IMR-90 (cell line): ENCODE data around the gene EIF1AD. TPM values are rescaled to one million over a fixed set of nuclear protein-coding genes. Genes with fewer than 3 reads are reported as not detected.

Experiments used
- ATAC-seq: fragments of 200-7000 bp; cut with Tn5 transposase; 2 replicates; pipeline ENCODE4 v1.9.1; 2020; ENCODE audit warnings: low read depth, mild to moderate bottlenecking, moderate library complexity
- BruUV-seq: library from RNA; stranded (reverse); fragments of 400-500 nt; replicated peaks from 2 replicates; lab custom pipeline; 2021; lab: Mats Ljungman, UMichigan
- CTCF ChIA-PET: fragments of 300-600 bp; formaldehyde crosslinking; extraction: SDS; loops from one replicate; lab custom pipeline; 2021; ENCODE audit warnings: antibody characterized with exemption; lab: Yijun Ruan, JAX
- POLR2A ChIA-PET: fragments of 300-600 bp; sonication (Branson Sonifier 250); formaldehyde crosslinking; loops from one replicate; lab custom pipeline; 2022; ENCODE audit warnings: antibody characterized with exemption; ENCODE audit not compliant: unreplicated experiment; lab: Charles Lee
- DNase-seq: peaks from one replicate; pipeline ENCODE4 v3.0.0; 2013
- H2AFZ ChIP-seq: replicated peaks from 2 replicates; pipeline ENCODE3; 2013; ENCODE audit warnings: low read length, mild to moderate bottlenecking; ENCODE audit not compliant: poor library complexity
- H2AK5ac ChIP-seq: 2 replicates; pipeline ENCODE4 v1.6.1; 2013; ENCODE audit warnings: low read depth, low read length, inconsistent platforms
- H2AK9ac ChIP-seq: replicated peaks from 2 replicates; pipeline ENCODE3; 2013; ENCODE audit warnings: mild to moderate bottlenecking, low read depth, low read length, moderate library complexity; ENCODE audit not compliant: poor library complexity
- H2BK120ac ChIP-seq: 2 replicates; pipeline ENCODE4 v1.6.1; 2013; ENCODE audit warnings: low read depth, low read length, inconsistent platforms
- H2BK15ac ChIP-seq: 3 replicates; pipeline ENCODE4 v1.6.1; 2013; ENCODE audit warnings: low read depth, low read length, inconsistent platforms
- H2BK20ac ChIP-seq: 2 replicates; pipeline ENCODE4 v1.6.1; 2013; ENCODE audit warnings: low read depth, mild to moderate bottlenecking, inconsistent platforms, low read length, moderate library complexity
- H2BK5ac ChIP-seq: 2 replicates; pipeline ENCODE4 v1.6.1; 2013; ENCODE audit warnings: mild to moderate bottlenecking, low read depth, low read length, inconsistent platforms; ENCODE audit not compliant: poor library complexity, severe bottlenecking
- H3K14ac ChIP-seq: replicated peaks from 2 replicates; pipeline ENCODE4 v1.6.1; 2013; ENCODE audit warnings: low read depth, low read length, inconsistent platforms
- H3K18ac ChIP-seq: 2 replicates; pipeline ENCODE4 v1.6.1; 2013; ENCODE audit warnings: low read depth, low read length, control low read depth
- H3K23ac ChIP-seq: 2 replicates; pipeline ENCODE4 v1.6.1; 2013; ENCODE audit warnings: low read depth, low read length, inconsistent platforms
- H3K27ac ChIP-seq: 2 replicates; pipeline ENCODE4 v1.5.1; 2013; ENCODE audit warnings: mild to moderate bottlenecking, control low read depth, low read length; ENCODE audit not compliant: insufficient read depth
- H3K27me3 ChIP-seq: 2 replicates; pipeline ENCODE4 v1.6.1; 2013; ENCODE audit warnings: low read length; ENCODE audit not compliant: control insufficient read depth, insufficient read depth
- H3K36me3 ChIP-seq: 2 replicates; pipeline ENCODE4 v1.6.1; 2013; ENCODE audit warnings: low read length, mixed read lengths; ENCODE audit not compliant: control insufficient read depth, insufficient read depth
- H3K4ac ChIP-seq: 2 replicates; pipeline ENCODE4 v1.6.1; 2013; ENCODE audit warnings: low read depth, low read length, inconsistent platforms
- H3K4me1 ChIP-seq: 2 replicates; pipeline ENCODE4 v1.6.1; 2013; ENCODE audit warnings: low read length, mixed read lengths; ENCODE audit not compliant: control insufficient read depth, insufficient read depth
- H3K4me2 ChIP-seq: 2 replicates; pipeline ENCODE4 v1.6.1; 2013; ENCODE audit warnings: low read depth, mild to moderate bottlenecking, control low read depth, low read length, moderate library complexity
- H3K4me3 ChIP-seq: 2 replicates; pipeline ENCODE4 v1.5.1; 2013; ENCODE audit warnings: low read depth, mild to moderate bottlenecking, control low read depth, low read length, moderate library complexity; ENCODE audit not compliant: insufficient read depth
- H3K56ac ChIP-seq: 2 replicates; pipeline ENCODE4 v1.6.1; 2013; ENCODE audit warnings: low read length, inconsistent platforms; ENCODE audit not compliant: insufficient read depth; ENCODE audit errors: extremely low read depth
- H3K79me1 ChIP-seq, 2 experiments: 2 replicates each; pipeline ENCODE4 v1.6.1; 2013; ENCODE audit warnings: low read length in 2 of 2, inconsistent platforms in 1 of 2, low read depth in 1 of 2
- H3K9ac ChIP-seq: 2 replicates; pipeline ENCODE4 v1.6.1; 2013; ENCODE audit warnings: low read depth, low read length, control low read depth
- H3K9me1 ChIP-seq: 2 replicates; pipeline ENCODE4 v1.6.1; 2013; ENCODE audit warnings: low read length, inconsistent platforms; ENCODE audit not compliant: insufficient read depth
- H3K9me3 ChIP-seq: 2 replicates; pipeline ENCODE4 v1.6.1; 2013; ENCODE audit warnings: low read length; ENCODE audit not compliant: control insufficient read depth, insufficient read depth
- H4K20me1 ChIP-seq: 2 replicates; pipeline ENCODE4 v1.6.1; 2013; ENCODE audit warnings: low read length, inconsistent platforms; ENCODE audit not compliant: insufficient read depth
- H4K5ac ChIP-seq: 2 replicates; pipeline ENCODE4 v1.6.1; 2013; ENCODE audit warnings: mild to moderate bottlenecking, low read depth, low read length, control low read depth
- H4K8ac ChIP-seq, 2 experiments: 2 replicates each; pipeline ENCODE4 v1.6.1; 2013; ENCODE audit warnings: low read depth in 2 of 2, low read length in 2 of 2, control low read depth in 1 of 2, inconsistent platforms in 1 of 2
- H4K91ac ChIP-seq: 2 replicates; pipeline ENCODE4 v1.6.1; 2013; ENCODE audit warnings: low read depth, low read length, inconsistent platforms; ENCODE audit not compliant: insufficient read depth
- BHLHE40 ChIP-seq: fragments of 150-350 bp; IDR thresholded peaks from 2 replicates; pipeline ENCODE4 v1.6.1; 2016; ENCODE audit warnings: mild to moderate bottlenecking, low read depth, low read length
- CEBPB ChIP-seq: IDR thresholded peaks from 2 replicates; pipeline ENCODE4 v1.6.1; 2012; ENCODE audit warnings: low read depth, low read length, improper control_type of control experiment
- CTCF ChIP-seq: conservative IDR thresholded peaks from 2 replicates; pipeline ENCODE4 v1.5.1; 2012; ENCODE audit warnings: mild to moderate bottlenecking, low read depth, low read length, improper control_type of control experiment
- ELK1 ChIP-seq: fragments of 150-350 bp; IDR thresholded peaks from 2 replicates; pipeline ENCODE4 v1.6.1; 2016; ENCODE audit warnings: low read depth, mild to moderate bottlenecking, low read length, moderate library complexity, borderline replicate concordance
- FOS ChIP-seq: fragments of 150-350 bp; IDR thresholded peaks from 2 replicates; pipeline ENCODE4 v1.6.1; 2016; ENCODE audit warnings: low read depth, low read length
- MAFK ChIP-seq: IDR thresholded peaks from 2 replicates; pipeline ENCODE4 v1.6.1; 2012; ENCODE audit warnings: low read depth, low read length, improper control_type of control experiment
- MAZ ChIP-seq: IDR thresholded peaks from 2 replicates; pipeline ENCODE4 v1.6.1; 2012; ENCODE audit warnings: low read depth, mild to moderate bottlenecking, low read length, improper control_type of control experiment, moderate library complexity, borderline replicate concordance
- MXI1 ChIP-seq: IDR thresholded peaks from 2 replicates; pipeline ENCODE4 v1.6.1; 2012; ENCODE audit warnings: low read depth, mild to moderate bottlenecking, low read length, moderate library complexity, borderline replicate concordance
- NFE2L2 ChIP-seq: fragments of 150-350 bp; IDR thresholded peaks from 2 replicates; pipeline ENCODE4 v1.6.1; 2016; ENCODE audit warnings: low read depth, mild to moderate bottlenecking, low read length
- POLR2A ChIP-seq: IDR thresholded peaks from 2 replicates; pipeline ENCODE4 v1.6.1; 2012; ENCODE audit warnings: mild to moderate bottlenecking, low read depth, low read length
- RAD21 ChIP-seq: IDR thresholded peaks from 2 replicates; pipeline ENCODE4 v1.6.1; 2012; ENCODE audit warnings: low read length, improper control_type of control experiment
- RFX5 ChIP-seq: IDR thresholded peaks from 2 replicates; pipeline ENCODE4 v1.8.0; 2012; ENCODE audit warnings: low read depth, mild to moderate bottlenecking, low read length, moderate library complexity
- SMC3 ChIP-seq: fragments of 150-350 bp; IDR thresholded peaks from 2 replicates; pipeline ENCODE4 v1.6.1; 2016; ENCODE audit warnings: low read depth, mild to moderate bottlenecking, antibody characterized with exemption, low read length, moderate library complexity
- WGBS, 2 experiments: methylation state at CpG; one replicate each; pipeline versions ENCODE4 v1.1.5 to v1.1.7; 2013; ENCODE audit warnings: missing lambda C conversion rate in 2 of 2; ENCODE audit not compliant: insufficient read length in 1 of 2; ENCODE audit errors: extremely low coverage in 2 of 2; 5-methylcytosine and 5-hydroxymethylcytosine counted together
- dilution Hi-C: fragments of 300-500 bp; cut with HindIII; formaldehyde crosslinking; loops from one replicate; pipeline ENCODE4 v1.14.3; 2018; ENCODE audit warnings: low sequenced_read_pairs; ENCODE audit not compliant: unreplicated experiment
- in situ Hi-C: fragments of 300-500 bp; cut with MboI; formaldehyde crosslinking; loops from 3 replicates; pipeline ENCODE4 v1.14.3; 2019; ENCODE audit warnings: low sequenced_read_pairs, inconsistent platforms, mixed read lengths
- intact Hi-C: fragments of 100-400 bp; cut with micrococcal nuclease; formaldehyde crosslinking; loops from 2 replicates; pipeline ENCODE4 v1.10.0; 2022
- polyA plus RNA-seq, 3 experiments: library from polyadenylated mRNA; depleted of rRNA; stranded (reverse); fragments of >200 nt; gene quantifications; 2 replicates each; pipeline ENCODE4 v1.2.3, GENCODE V29; 2012; ENCODE audit warnings: low replicate concordance in 1 of 3
- total RNA-seq: library from RNA; depleted of rRNA; stranded (reverse); fragments of >200 nt; gene quantifications from 2 replicates; pipeline ENCODE4 v1.2.3, GENCODE V29; 2012

EIF1AD gene
- total and polyA plus RNA-seq, 2 of the 4 experiments (the other 2 are of a cell fraction), result 32.5 to 62.6 TPM

- peaks cover 5% of the 10 kb centered on the region; the same call in 1 of the 2 replicates for H3K9me1 ChIP-seq
- H2AK5ac ChIP-seq, result peak within 1 kb of the TSS; percentile 96
- CTCF ChIA-PET, result interaction anchor here (1.0 kb wide), 1 partner anchor 15 kb away, joined by 3 read pairs; no protein-coding TSS in a partner anchor
- H2BK5ac ChIP-seq, result peak within 1 kb of the TSS; percentile 84
- H3K4me2 ChIP-seq, result peak within 1 kb of the TSS; percentile 98
- dilution Hi-C loops (no loop called here), in situ Hi-C loops (loop anchor here (5.0 kb wide), 1 partner anchor 69 kb away; the partner anchor contains the start of gene CCDC85B), intact Hi-C loops (loop anchor here (2.0 to 5.0 kb wide), 2 partner anchors 44 to 73 kb away; partner anchors contain the start of genes C11orf68, DRAP1 and FIBP)
- peak within 1 kb of the TSS; percentile 98 for H3K27ac ChIP-seq
- H3K9ac ChIP-seq, result peak within 1 kb of the TSS; percentile 98
- peak within 1 kb of the TSS; percentile 98 for H3K14ac ChIP-seq
- peak within 1 kb of the TSS; percentile 98 for H4K91ac ChIP-seq
- peaks cover 16 to 47% of the 10 kb centered on the region in 2 experiments for H3K79me1 ChIP-seq
- WGBS, 2 experiments, result 2% methylated on average over 75 of the region's 97 CpGs; no CpG with 5 or more reads in 1 of the 2 experiments
- peak within 1 kb of the TSS; percentile 100 for H4K8ac ChIP-seq
- peaks cover 8% of the 10 kb centered on the region for H3K4me1 ChIP-seq
- peak within 1 kb of the TSS; percentile 95 for H3K4ac ChIP-seq
- H2AK9ac ChIP-seq, result peak within 1 kb of the TSS; percentile 97
- no TSS peak for BruUV-seq
- peak within 1 kb of the TSS; percentile 96 for H4K5ac ChIP-seq
- peak within 1 kb of the TSS; percentile 99 for H3K23ac ChIP-seq
- H3K18ac ChIP-seq, result peak within 1 kb of the TSS; percentile 62
- POLR2A ChIA-PET, result interaction anchor here (0.8 kb wide), 1 partner anchor 70 kb away, joined by 3 read pairs; no protein-coding TSS in a partner anchor
- DNase-seq (peak; percentile 97), ATAC-seq (peak; percentile 96)
- H4K20me1 ChIP-seq, result peaks cover 7% of the 10 kb centered on the region
- peak within 1 kb of the TSS; percentile 59 for H3K4me3 ChIP-seq
- H3K56ac ChIP-seq, result peak within 1 kb of the TSS; percentile 96
- H2BK20ac ChIP-seq, result no peak within 1 kb of the TSS
- peak within 1 kb of the TSS; percentile 95 for H2AFZ ChIP-seq
- H2BK120ac ChIP-seq, result peak within 1 kb of the TSS; percentile 49; the same call in 1 of the 2 replicates
- H2BK15ac ChIP-seq, result peak within 1 kb of the TSS; percentile 42; the same call in 2 of the 3 replicates
- no peaks in the 10 kb centered on the region for H3K9me3 ChIP-seq
- peaks cover 24% of the 10 kb centered on the region for H3K36me3 ChIP-seq
- no peaks in the 10 kb centered on the region for H3K27me3 ChIP-seq
- TF ChIP-seq BHLHE40, result no peak; the same call in 1 of the 2 replicates
- TF ChIP-seq MAFK, result no peak
- no peak for TF ChIP-seq RFX5
- TF ChIP-seq FOS, result no peak
- TF ChIP-seq POLR2A, result peak; percentile 89
- no peak for TF ChIP-seq CEBPB
- TF ChIP-seq ELK1, result no peak
- TF ChIP-seq MAZ, result peak; percentile 56; the same call in 1 of the 2 replicates
- TF ChIP-seq RAD21, result peak; percentile 11
- TF ChIP-seq SMC3, result no peak
- TF ChIP-seq NFE2L2, result no peak
- peak; percentile 47; the same call in 1 of the 2 replicates for TF ChIP-seq MXI1
- TF ChIP-seq CTCF, result no peak
These were observed 40.5 kb downstream of the EIF1AD start, which contains the start of gene SART1 for GRCh38 chr11:65961267-65962140. TSS of gene SART1 (plus strand) at chr11:65961734. CDS start at chr11:65961781, 47 bp downstream.
